GM12878 (cell line): ENCODE results near the gene HOXD12. TPM values are rescaled to one million over a fixed set of nuclear protein-coding genes. Genes with fewer than 3 reads are reported as not detected.

Experiments
- ATAC-seq: fragments of 200-7000 bp; cut with Tn5 transposase; 3 replicates; pipeline ENCODE4 v1.9.1; 2020; ENCODE audit warnings: mild to moderate bottlenecking, moderate library complexity
- BruUV-seq: library from RNA; stranded (reverse); fragments of 400-500 nt; replicated peaks from 2 replicates; lab custom pipeline; 2021; lab: Mats Ljungman, UMichigan
- CTCF ChIA-PET: fragments of 300-600 bp; sonication (Branson Sonifier 250); formaldehyde crosslinking; extraction: SDS; loops from one replicate; lab custom pipeline; 2021; ENCODE audit warnings: inconsistent platforms; lab: Yijun Ruan, JAX
- POLR2A ChIA-PET: fragments of 350-600 bp; formaldehyde crosslinking; extraction: SDS; loops from one replicate; lab custom pipeline; 2021; ENCODE audit warnings: inconsistent platforms; lab: Charles Lee
- RAD21 ChIA-PET: fragments of 300-600 bp; sonication (Branson Sonifier 250); formaldehyde crosslinking; loops from one replicate; lab custom pipeline; 2023; ENCODE audit warnings: antibody characterized with exemption; ENCODE audit not compliant: unreplicated experiment; lab: Charles Lee
- SMC1A ChIA-PET: fragments of 300-600 bp; sonication (Branson Sonifier 250); formaldehyde crosslinking; loops from one replicate; lab custom pipeline; 2023; ENCODE audit not compliant: unreplicated experiment, uncharacterized antibody; lab: Charles Lee
- DNase-seq: peaks from one replicate; pipeline ENCODE4 v3.0.0-alpha.2; 2011; ENCODE audit warnings: low read depth, low spot score
- FAIRE-seq: peaks from 3 replicates; lab custom pipeline; 2011; peaks lifted over from hg19 to GRCh38; lab: Jason Lieb, UNC
- H2AFZ ChIP-seq: 2 replicates; pipeline ENCODE4 v1.6.0; 2011; ENCODE audit warnings: low read depth, low read length, control low read depth; ENCODE audit not compliant: control insufficient read depth
- H3K27ac ChIP-seq: 2 replicates; pipeline ENCODE4 v1.5.1; 2011; ENCODE audit warnings: control low read depth; ENCODE audit not compliant: control insufficient read depth, insufficient read depth
- H3K27me3 ChIP-seq, 2 experiments: replicated peaks in 1 of 2; 2 replicates each; pipeline versions ENCODE4 v1.6.0 to v1.6.1; 2011; ENCODE audit warnings: low read length in 1 of 2; ENCODE audit not compliant: control insufficient read depth in 2 of 2, insufficient read depth in 2 of 2
- H3K36me3 ChIP-seq, 2 experiments: 2 replicates each; pipeline ENCODE4 v1.5.1; 2011; ENCODE audit warnings: low read length in 1 of 2; ENCODE audit not compliant: control insufficient read depth in 2 of 2, insufficient read depth in 2 of 2
- H3K4me1 ChIP-seq: 2 replicates; pipeline ENCODE4 v1.6.1; 2011; ENCODE audit warnings: mild to moderate bottlenecking, low read length, moderate library complexity, mixed read lengths; ENCODE audit not compliant: control insufficient read depth, insufficient read depth
- H3K4me2 ChIP-seq: 2 replicates; pipeline ENCODE4 v1.6.0; 2011; ENCODE audit warnings: control low read depth; ENCODE audit not compliant: control insufficient read depth, insufficient read depth
- H3K4me3 ChIP-seq: fragments of 200-600 bp; sonication (generic); 2 replicates; pipeline ENCODE4 v1.5.1; 2016
- H3K79me2 ChIP-seq: 2 replicates; pipeline ENCODE4 v1.6.0; 2011; ENCODE audit warnings: low read length; ENCODE audit not compliant: control insufficient read depth, insufficient read depth
- H3K9ac ChIP-seq: 2 replicates; pipeline ENCODE4 v1.8.0; 2011; ENCODE audit warnings: low read length, control low read depth, mixed read lengths; ENCODE audit not compliant: control insufficient read depth, insufficient read depth
- H3K9me3 ChIP-seq: replicated peaks from 3 replicates; pipeline ENCODE4 v1.5.1; 2011; ENCODE audit warnings: mild to moderate bottlenecking, low read length; ENCODE audit not compliant: control insufficient read depth, insufficient read depth
- H4K20me1 ChIP-seq: 2 replicates; pipeline ENCODE4 v1.6.0; 2011; ENCODE audit not compliant: control insufficient read depth, insufficient read depth
- BRCA1 ChIP-seq: IDR thresholded peaks from 2 replicates; pipeline ENCODE4 v1.6.1; 2011; ENCODE audit warnings: low read depth, low read length, improper control_type of control experiment
- EZH2 ChIP-seq: IDR thresholded peaks from 2 replicates; pipeline ENCODE4 v1.6.1; 2012; ENCODE audit warnings: low read depth, mild to moderate bottlenecking, control low read depth, inconsistent platforms, low read length, borderline replicate concordance; ENCODE audit not compliant: control insufficient read depth
- MTA2 ChIP-seq: fragments of 450-650 bp; IDR thresholded peaks from 2 replicates; pipeline ENCODE4 v1.6.1; 2016; ENCODE audit warnings: low read depth, mild to moderate bottlenecking, moderate library complexity
- NFXL1 ChIP-seq: fragments of 450-650 bp; IDR thresholded peaks from 2 replicates; pipeline ENCODE4 v1.6.1; 2017; ENCODE audit warnings: antibody characterized with exemption, mild to moderate bottlenecking, borderline replicate concordance
- RAD21 ChIP-seq: IDR thresholded peaks from 2 replicates; pipeline ENCODE4 v1.6.1; 2011; ENCODE audit warnings: mild to moderate bottlenecking, low read depth, low read length, moderate library complexity; ENCODE audit not compliant: insufficient read depth
- SKIL ChIP-seq: fragments of 450-650 bp; IDR thresholded peaks from 2 replicates; pipeline ENCODE4 v1.6.1; 2017; ENCODE audit warnings: mild to moderate bottlenecking, low read depth, inconsistent platforms; ENCODE audit not compliant: poor library complexity, severe bottlenecking
- TCF12 ChIP-seq: IDR thresholded peaks from 2 replicates; pipeline ENCODE4 v1.6.1; 2011; ENCODE audit warnings: low read depth, mild to moderate bottlenecking, low read length
- WGBS: methylation state at CpG from one replicate; pipeline ENCODE4 v1.1.6; 2016; ENCODE audit warnings: low lambda C conversion rate; ENCODE audit not compliant: insufficient replicate concordance, insufficient coverage; ENCODE audit errors: missing lambda C conversion rate; 5-methylcytosine and 5-hydroxymethylcytosine counted together
- in situ Hi-C: fragments of 300-500 bp; cut with MboI; formaldehyde crosslinking; loops from 9 replicates; pipeline ENCODE4 v1.14.3; 2018; ENCODE audit warnings: mixed read lengths
- intact Hi-C: fragments of 100-400 bp; cut with micrococcal nuclease; formaldehyde crosslinking; loops from one replicate; pipeline ENCODE4 v1.14.2; 2022; ENCODE audit not compliant: unreplicated experiment
- polyA plus RNA-seq, 11 experiments: library from polyadenylated mRNA; depleted of rRNA in 4 of 11; unstranded in 6 of 11; stranded (reverse) in 5 of 11; fragments of >200 nt; fragmentation: Nextera tagmentation in 4 of 11; fragmentation: Illumina TruSeq in 1 of 11; extraction: Ambion mirVana in 4 of 11; extraction: Trizol in 1 of 11; gene quantifications; 1 replicate in 1 of 11; 2 replicates in 10 of 11; pipeline versions ENCODE4 v1.2.1 to v1.2.3, GENCODE V29; 2011 to 2016; ENCODE audit warnings: inconsistent platforms in 2 of 11, missing spikeins in 2 of 11, low read depth in 1 of 11
- total RNA-seq, 4 experiments: library from RNA; depleted of rRNA in 3 of 4; stranded (reverse); fragments of >200 nt in 3 of 4; fragmentation: Illumina TruSeq in 1 of 4; extraction: Trizol in 1 of 4; gene quantifications; 2 replicates each; pipeline versions ENCODE4 v1.2.1 to v1.2.3, GENCODE V29; 2013 to 2021

Gene HOXD12
- total and polyA plus RNA-seq, 10 of the 15 experiments (the other 5 are each of a cell fraction or from before 2014, with no cell fraction given) = not detected

DNA sequence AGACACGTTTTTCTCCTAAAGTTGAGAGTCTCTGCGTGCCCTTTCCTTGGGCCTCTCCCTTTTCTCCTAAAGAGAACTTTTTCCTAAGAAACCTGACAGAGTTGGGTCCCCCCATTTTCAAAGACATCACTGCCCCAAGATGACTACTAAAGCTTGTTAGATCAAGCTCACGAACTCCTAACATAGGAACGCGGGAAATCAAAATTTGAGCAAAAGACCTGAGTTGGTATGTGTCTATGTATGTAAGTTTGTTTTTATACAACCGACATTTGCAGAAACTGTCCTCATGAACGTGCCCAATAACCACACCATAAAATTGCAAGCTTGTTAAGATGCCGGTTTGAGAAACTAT lies 5.7 kb upstream of the HOXD12 start:
- peaks cover 13 to 37% of the 10 kb centered on the region in 2 experiments for H3K27me3 ChIP-seq
- H3K4me3 ChIP-seq = no peak overlapping the region
- WGBS = 9% methylated on average over 8 of the region's 8 CpGs
- ChIA-PET RAD21 (no interaction called here), CTCF (interaction anchor here (1.3 kb wide), 1 partner anchor 404 kb away, joined by 5 read pairs; no protein-coding TSS in a partner anchor), POLR2A (no interaction called here), SMC1A (interaction anchor here (4.7 kb wide), 1 partner anchor 405 kb away, joined by 56 read pairs; no protein-coding TSS in a partner anchor)
- TF ChIP-seq EZH2 = 0 out of 2 replicates have a peak, but pooled peaks have one; percentile 20
- no peak for TF ChIP-seq RAD21
- no peak for TF ChIP-seq SKIL
- no peak for TF ChIP-seq MTA2
- no peak for TF ChIP-seq NFXL1
- TF ChIP-seq TCF12 = no peak
- TF ChIP-seq BRCA1 = no peak
- H2AFZ ChIP-seq = no peak overlapping the region
- FAIRE-seq (no peak), DNase-seq (no peak), ATAC-seq (no peak)
- peaks cover 3% of the 10 kb centered on the region; the same call in 1 of the 2 replicates for H3K4me1 ChIP-seq
- H3K4me2 ChIP-seq = no peak overlapping the region
- no TSS peak for BruUV-seq
- H3K9ac ChIP-seq = no peak overlapping the region
- in situ Hi-C loops (no loop called here), intact Hi-C loops (no loop called here)
- H3K79me2 ChIP-seq = no peaks in the 10 kb centered on the region
- no peak overlapping the region for H3K27ac ChIP-seq
- H3K36me3 ChIP-seq = no peaks in the 10 kb centered on the region
- H3K9me3 ChIP-seq = no peaks in the 10 kb centered on the region
- H4K20me1 ChIP-seq = no peaks in the 10 kb centered on the region
